CD4-positive, alpha-beta T cell treated with Interleukin-15 for 4 hours (primary cell): ENCODE results near the gene SYNPR.

ENCODE experiments used
- DNase-seq: peaks from one replicate; pipeline ENCODE4 v3.0.0-alpha.2; 2020; ENCODE audit warnings: low spot score

The SYNPR gene

GRCh38 chr3:63556401-63556800 lies 278.3 kb downstream of the SYNPR start:
- no peak for DNase-seq

- DNase-seq: no peak
These were observed 279.8 kb downstream of the SYNPR start for GRCh38 chr3:63557912-63558311.

- DNase-seq: no peak
These were observed 281.8 kb downstream of the SYNPR start for GRCh38 chr3:63559884-63560283.

GRCh38 chr3:63561879-63562278 lies 283.8 kb downstream of the SYNPR start:
- no peak for DNase-seq

- no peak for DNase-seq
These were observed 284.2 kb downstream of the SYNPR start for GRCh38 chr3:63562323-63562722.

GRCh38 chr3:63563572-63563971 lies 285.5 kb downstream of the SYNPR start:
- no peak for DNase-seq

GRCh38 chr3:63565220-63565619 lies 287.1 kb downstream of the SYNPR start:
- no peak for DNase-seq

GRCh38 chr3:63571682-63572081 lies 293.6 kb downstream of the SYNPR start:
- DNase-seq: no peak

- no peak for DNase-seq
These were observed 298.7 kb downstream of the SYNPR start for GRCh38 chr3:63576846-63577245.

GRCh38 chr3:63578858-63579257 lies 300.8 kb downstream of the SYNPR start:
- DNase-seq: no peak

GRCh38 chr3:63580151-63580550 lies 302.0 kb downstream of the SYNPR start:
- no peak for DNase-seq

- no peak for DNase-seq
These were observed 304.9 kb downstream of the SYNPR start for GRCh38 chr3:63582943-63583500.

GRCh38 chr3:63584681-63585080 lies 306.6 kb downstream of the SYNPR start:
- no peak for DNase-seq

- no peak for DNase-seq
These were observed 307.8 kb downstream of the SYNPR start for GRCh38 chr3:63585927-63586326.

- DNase-seq: no peak
These were observed 310.8 kb downstream of the SYNPR start for GRCh38 chr3:63588895-63589294.

- no peak for DNase-seq
These were observed 315.7 kb downstream of the SYNPR start for GRCh38 chr3:63593779-63594178.

- no peak for DNase-seq
These were observed 317.1 kb downstream of the SYNPR start for GRCh38 chr3:63595221-63595620.

- no peak for DNase-seq
These were observed 318.9 kb downstream of the SYNPR start for GRCh38 chr3:63597019-63597418.

GRCh38 chr3:63607716-63608115 lies 329.6 kb downstream of the SYNPR start:
- no peak for DNase-seq

GRCh38 chr3:63609408-63609807 lies 331.3 kb downstream of the SYNPR start:
- no peak for DNase-seq

GRCh38 chr3:63609834-63610233 lies 331.7 kb downstream of the SYNPR start:
- no peak for DNase-seq

- no peak for DNase-seq
These were observed 333.3 kb downstream of the SYNPR start for GRCh38 chr3:63611382-63611781.

GRCh38 chr3:63613561-63613960 lies 335.5 kb downstream of the SYNPR start:
- no peak for DNase-seq

- no peak for DNase-seq
These were observed 339.3 kb downstream of the SYNPR start for GRCh38 chr3:63617391-63617790.
